ENCODE measurements around the gene SLC8A1.

GRCh38 chr2:40432921-40433483, 18.9 kb downstream of the SLC8A1 start:
- TF ChIP-seq POLR2AphosphoS5 (IDR thresholded peaks at IDR 0.05) (no peak), CTCF (IDR thresholded peaks at IDR 0.05) (no peak), POLR2A (IDR thresholded peaks at IDR 0.05) (no peak), EP300 (IDR thresholded peaks at IDR 0.05) (no peak)
